Measurements from ENCODE around the gene CDH22. TPM values are rescaled to one million over a fixed set of nuclear protein-coding genes. Genes with fewer than 3 reads are reported as not detected.

CDH22 gene
- total and polyA plus RNA-seq, 2 experiments from 2014 or later = 0.08 to 0.10 TPM

- H3K4me2 ChIP-seq = peak overlapping the region; percentile 79
- peaks cover 5% of the 10 kb centered on the region; the same call in 1 of the 2 replicates for H4K20me1 ChIP-seq (replicated peaks; ENCODE audit: insufficient read depth)
- H3K27ac ChIP-seq (ENCODE audit: low read depth) = no peak overlapping the region
- no peak overlapping the region; the same call in 2 of the 3 replicates for H3K4me3 Mint-ChIP-seq
- no peaks in the 10 kb centered on the region for H3K36me3 Mint-ChIP-seq (ENCODE audit: low read depth)
- no peaks in the 10 kb centered on the region for H3K9me3 Mint-ChIP-seq
- DNase-seq (ENCODE audit: low spot score) (peak; percentile 78), ATAC-seq (peak; percentile 80)
- H3K4me3 ChIP-seq = peak overlapping the region; percentile 56
- H3K4me1 Mint-ChIP-seq = peaks cover 23% of the 10 kb centered on the region
- 0 out of 2 replicates have a peak overlapping the region, but pooled peaks have one; percentile 47 for H2AFZ ChIP-seq
- no peak overlapping the region for H3K27ac Mint-ChIP-seq
- peaks cover 6% of the 10 kb centered on the region for H3K4me1 ChIP-seq (ENCODE audit: insufficient read depth)
- H3K79me2 ChIP-seq (replicated peaks; ENCODE audit: insufficient read depth) = no peaks in the 10 kb centered on the region
- no peaks in the 10 kb centered on the region for H3F3A ChIP-seq (replicated peaks; ENCODE audit: low read depth)
- no peaks in the 10 kb centered on the region for H3K36me3 ChIP-seq (ENCODE audit: insufficient read depth)
- H3K27me3 ChIP-seq (ENCODE audit: insufficient read depth) = peaks cover 38% of the 10 kb centered on the region
- H3K27me3 Mint-ChIP-seq (ENCODE audit: insufficient read depth, low read depth, poor library complexity) = peaks cover 25% of the 10 kb centered on the region
- TF ChIP-seq POLR2AphosphoS5 (IDR thresholded peaks at IDR 0.05; ENCODE audit: low read depth) (no peak), CTCF (conservative IDR thresholded peaks at IDR 0.05; ENCODE audit: low read depth in 2 of 2) (peak in 1 of 2 experiments; percentile 45; a peak in 2 of 4 replicates), REST (IDR thresholded peaks at IDR 0.05; ENCODE audit: unreplicated experiment) (peak; percentile 74), EZH2 (IDR thresholded peaks at IDR 0.05; ENCODE audit: low read depth, unreplicated experiment) (no peak), ZNF462 (CRISPR knock-in tag; IDR thresholded peaks at IDR 0.05) (no peak)
- no peaks in the 10 kb centered on the region for H3K9me2 ChIP-seq (ENCODE audit: insufficient read depth)
These were observed 57.1 kb downstream of the CDH22 start for GRCh38 chr20:46251211-46251673.

All from GM23338 (cell line).